Keratinocyte (primary cell): ENCODE results near the gene NTN3. TPM values are rescaled to one million over a fixed set of nuclear protein-coding genes. Genes with fewer than 3 reads are reported as not detected.

Experiments used
- DNase-seq: peaks from one replicate; pipeline ENCODE4 v3.0.0-alpha.2; 2011; ENCODE audit warnings: low read depth, missing footprints, low spot score
- FAIRE-seq: peaks from 2 replicates; lab custom pipeline; 2011; peaks lifted over from hg19 to GRCh38; lab: Jason Lieb, UNC
- H2AFZ ChIP-seq: 2 replicates; pipeline ENCODE4 v1.6.0; 2012; ENCODE audit warnings: low read length, control low read depth, inconsistent platforms; ENCODE audit not compliant: control insufficient read depth
- H3K27ac ChIP-seq: 2 replicates; pipeline ENCODE4 v1.5.1; 2011; ENCODE audit warnings: low read length; ENCODE audit not compliant: control insufficient read depth, insufficient read depth
- H3K27me3 ChIP-seq: 3 replicates; pipeline ENCODE4 v1.6.0; 2011; ENCODE audit warnings: low read length; ENCODE audit not compliant: control insufficient read depth, insufficient read depth; ENCODE audit errors: extremely low read depth
- H3K36me3 ChIP-seq, 2 experiments: 2 replicates in 1 of 2; 3 replicates in 1 of 2; pipeline ENCODE4 v1.5.1; 2011; ENCODE audit warnings: low read length in 2 of 2, mild to moderate bottlenecking in 1 of 2; ENCODE audit not compliant: control insufficient read depth in 2 of 2, insufficient read depth in 2 of 2; ENCODE audit errors: extremely low read depth in 1 of 2
- H3K4me1 ChIP-seq: 3 replicates; pipeline ENCODE4 v1.5.1; 2011; ENCODE audit warnings: low read length; ENCODE audit not compliant: control insufficient read depth, insufficient read depth; ENCODE audit errors: extremely low read depth
- H3K4me2 ChIP-seq: 3 replicates; pipeline ENCODE4 v1.6.0; 2011; ENCODE audit warnings: low read depth, low read length; ENCODE audit not compliant: control insufficient read depth, insufficient read depth; ENCODE audit errors: extremely low read depth
- H3K4me3 ChIP-seq, 3 experiments: fragments of 200-600 bp in 1 of 3; sonication (generic) in 1 of 3; 2 replicates in 2 of 3; 3 replicates in 1 of 3; pipeline ENCODE4 v1.5.1; 2011 to 2016; ENCODE audit warnings: low read length in 3 of 3, mild to moderate bottlenecking in 3 of 3, control low read depth in 2 of 3, inconsistent platforms in 1 of 3, low read depth in 1 of 3, mixed read lengths in 1 of 3, mixed run types in 1 of 3, moderate library complexity in 1 of 3; ENCODE audit not compliant: control insufficient read depth in 2 of 3, insufficient read depth in 2 of 3; ENCODE audit errors: extremely low read depth in 1 of 3
- H3K79me2 ChIP-seq: 2 replicates; pipeline ENCODE4 v1.6.0; 2012; ENCODE audit warnings: low read length; ENCODE audit not compliant: control insufficient read depth, insufficient read depth
- H3K9ac ChIP-seq: 3 replicates; pipeline ENCODE4 v1.6.0; 2011; ENCODE audit warnings: low read length; ENCODE audit not compliant: control insufficient read depth, insufficient read depth; ENCODE audit errors: extremely low read depth
- H3K9me1 ChIP-seq: 3 replicates; pipeline ENCODE4 v1.6.0; 2011; ENCODE audit warnings: low read length; ENCODE audit not compliant: control insufficient read depth, insufficient read depth; ENCODE audit errors: extremely low read depth
- H3K9me3 ChIP-seq: 2 replicates; pipeline ENCODE4 v1.5.1; 2012; ENCODE audit warnings: low read depth, low read length; ENCODE audit not compliant: control insufficient read depth
- H4K20me1 ChIP-seq: 3 replicates; pipeline ENCODE4 v1.6.0; 2011; ENCODE audit warnings: low read length; ENCODE audit not compliant: control insufficient read depth, insufficient read depth; ENCODE audit errors: extremely low read depth
- CTCF ChIP-seq, 3 experiments: IDR thresholded peaks in 1 of 3; conservative IDR thresholded peaks in 1 of 3; optimal IDR thresholded peaks in 1 of 3; 2 replicates in 2 of 3; 3 replicates in 1 of 3; pipeline versions ENCODE3 to v1.5.1; 2011; ENCODE audit warnings: low read length in 3 of 3, mild to moderate bottlenecking in 3 of 3, moderate library complexity in 2 of 3, control low read depth in 1 of 3, inconsistent platforms in 1 of 3; ENCODE audit not compliant: insufficient read depth in 2 of 3; ENCODE audit errors: extremely low read depth in 1 of 3
- EZH2 ChIP-seq: IDR thresholded peaks from one replicate; pipeline ENCODE4 v1.6.1; 2012; ENCODE audit warnings: inconsistent platforms, mild to moderate bottlenecking, low read length, moderate library complexity
- dilution Hi-C: fragments of 300-500 bp; cut with MboI; formaldehyde crosslinking; loops from one replicate; pipeline ENCODE4 v1.7.0; 2020; ENCODE audit warnings: low sequenced_read_pairs; ENCODE audit not compliant: extremely low pct_ligation_motif_present
- polyA minus RNA-seq, 3 experiments: library from RNA; depleted of rRNA, polyadenylated mRNA; stranded (reverse); fragments of >200 nt; gene quantifications; 1 replicate in 1 of 3; 2 replicates in 1 of 3; 3 replicates in 1 of 3; pipeline ENCODE4 v1.2.3, GENCODE V29; 2011
- polyA plus RNA-seq, 5 experiments: library from polyadenylated mRNA; depleted of rRNA in 3 of 5; stranded (reverse) in 3 of 5; stranded (forward) in 1 of 5; unstranded in 1 of 5; fragments of >200 nt; gene quantifications; 1 replicate in 1 of 5; 2 replicates in 3 of 5; 3 replicates in 1 of 5; pipeline versions ENCODE4 v1.2.1 to v1.2.3, GENCODE V29; 2011 to 2012; ENCODE audit warnings: missing spikeins in 2 of 5, low read depth in 1 of 5, low replicate concordance in 1 of 5

NTN3 gene
- polyA plus RNA-seq = not detected in 3 replicates
- not detected for polyA plus RNA-seq (2011; ENCODE audit: low read depth)
- polyA plus RNA-seq (2011; cell fraction: cytosol; rRNA removed) = 0.03 TPM in 1 of 2 replicates, not detected in the other
- polyA plus RNA-seq (2011; cell fraction: nucleus; rRNA removed) = not detected in 2 replicates
- not detected in 2 replicates for polyA plus RNA-seq (2012; ENCODE audit: low replicate concordance)
- not detected in 3 replicates for polyA minus RNA-seq
- not detected for polyA minus RNA-seq (2011; cell fraction: cytosol; rRNA and poly(A)+ RNA removed)
- polyA minus RNA-seq (2011; cell fraction: nucleus; rRNA and poly(A)+ RNA removed) = not detected in 2 replicates

- FAIRE-seq (no peak), DNase-seq (no peak)
- Histone ChIP-seq H2AFZ (no peak within 1 kb of the TSS), H3K79me2 (no peaks in the 10 kb centered on the region), H3K36me3 (no peaks in the 10 kb centered on the region), H3K9me3 (no peaks in the 10 kb centered on the region), H3K4me2 (peak within 1 kb of the TSS; percentile 37), H3K27me3 (peaks cover 28% of the 10 kb centered on the region), H3K9me1 (no peaks in the 10 kb centered on the region), H4K20me1 (peaks cover 7% of the 10 kb centered on the region), H3K4me3 (no peak within 1 kb of the TSS), H3K27ac (no peak within 1 kb of the TSS), H3K4me1 (peaks cover 17% of the 10 kb centered on the region), H3K9ac (no peak within 1 kb of the TSS)
- no peak for TF ChIP-seq CTCF (optimal IDR thresholded peaks at IDR 0.05 in 1 of 3, IDR thresholded peaks at IDR 0.05 in 1 of 3, conservative IDR thresholded peaks at IDR 0.05 in 1 of 3; ENCODE audit: extremely low read depth in 1 of 3, insufficient read depth in 2 of 3, low read length in 3 of 3)
- dilution Hi-C loops = no loop called here
These were observed at the start of gene NTN3 for GRCh38 chr16:2471016-2471652. TSS of gene NTN3 (plus strand) at chr16:2471297. CDS start at chr16:2471702, 405 bp downstream.

GRCh38 chr16:2422123-2422867 lies 48.8 kb upstream of the NTN3 start:
- H3K4me3 ChIP-seq = no peak overlapping the region
- dilution Hi-C loops = no loop called here
- FAIRE-seq = no peak
- H2AFZ ChIP-seq = no peak overlapping the region
- H3K27ac ChIP-seq = no peak overlapping the region
- H3K4me2 ChIP-seq = no peak overlapping the region
- no peaks in the 10 kb centered on the region for H4K20me1 ChIP-seq
- no peak for DNase-seq
- no peak overlapping the region for H3K9ac ChIP-seq
- no peaks in the 10 kb centered on the region for H3K4me1 ChIP-seq
- H3K79me2 ChIP-seq = no peaks in the 10 kb centered on the region
- H3K9me3 ChIP-seq = no peaks in the 10 kb centered on the region
- no peaks in the 10 kb centered on the region for H3K36me3 ChIP-seq
- H3K27me3 ChIP-seq = no peaks in the 10 kb centered on the region
- H3K9me1 ChIP-seq = no peaks in the 10 kb centered on the region
- TF ChIP-seq EZH2 = no peak
- TF ChIP-seq CTCF (optimal IDR thresholded peaks at IDR 0.05 in 1 of 3, IDR thresholded peaks at IDR 0.05 in 1 of 3, conservative IDR thresholded peaks at IDR 0.05 in 1 of 3; ENCODE audit: extremely low read depth in 1 of 3, insufficient read depth in 2 of 3, low read length in 3 of 3) = no peak
